Hepatocyte (in vitro differentiated cells): ENCODE measurements around the gene CXCR6.

ENCODE experiments used
- CTCF ChIP-seq: fragments of 200-600 bp; sonication (generic); IDR thresholded peaks from 2 replicates; pipeline ENCODE4 v1.5.1; 2016; ENCODE audit warnings: antibody characterized with exemption, mild to moderate bottlenecking; ENCODE audit not compliant: poor library complexity
- EZH2 ChIP-seq: fragments of 200-600 bp; sonication (generic); IDR thresholded peaks from 2 replicates; pipeline ENCODE4 v1.6.1; 2016; ENCODE audit warnings: antibody characterized with exemption, mild to moderate bottlenecking, borderline replicate concordance
- EZH2phosphoT487 ChIP-seq: fragments of 200-600 bp; sonication (generic); IDR thresholded peaks from one replicate; pipeline ENCODE4 v1.6.1; 2018; ENCODE audit warnings: antibody characterized with exemption, mild to moderate bottlenecking, low read depth, moderate library complexity; ENCODE audit not compliant: unreplicated experiment, severe bottlenecking

- TF ChIP-seq CTCF (no peak), EZH2 (no peak), EZH2phosphoT487 (no peak)
Measured at GRCh38 chr3:45964139-45964538, 20.9 kb downstream of the CXCR6 start.
